ENCODE data around the gene COL6A5.
"Not testable (repeated sequence)": the region's sequence is repeated elsewhere in the genome, so short reads cannot be mapped to it uniquely, and the experiment has no call there.

Gene COL6A5, protein sequence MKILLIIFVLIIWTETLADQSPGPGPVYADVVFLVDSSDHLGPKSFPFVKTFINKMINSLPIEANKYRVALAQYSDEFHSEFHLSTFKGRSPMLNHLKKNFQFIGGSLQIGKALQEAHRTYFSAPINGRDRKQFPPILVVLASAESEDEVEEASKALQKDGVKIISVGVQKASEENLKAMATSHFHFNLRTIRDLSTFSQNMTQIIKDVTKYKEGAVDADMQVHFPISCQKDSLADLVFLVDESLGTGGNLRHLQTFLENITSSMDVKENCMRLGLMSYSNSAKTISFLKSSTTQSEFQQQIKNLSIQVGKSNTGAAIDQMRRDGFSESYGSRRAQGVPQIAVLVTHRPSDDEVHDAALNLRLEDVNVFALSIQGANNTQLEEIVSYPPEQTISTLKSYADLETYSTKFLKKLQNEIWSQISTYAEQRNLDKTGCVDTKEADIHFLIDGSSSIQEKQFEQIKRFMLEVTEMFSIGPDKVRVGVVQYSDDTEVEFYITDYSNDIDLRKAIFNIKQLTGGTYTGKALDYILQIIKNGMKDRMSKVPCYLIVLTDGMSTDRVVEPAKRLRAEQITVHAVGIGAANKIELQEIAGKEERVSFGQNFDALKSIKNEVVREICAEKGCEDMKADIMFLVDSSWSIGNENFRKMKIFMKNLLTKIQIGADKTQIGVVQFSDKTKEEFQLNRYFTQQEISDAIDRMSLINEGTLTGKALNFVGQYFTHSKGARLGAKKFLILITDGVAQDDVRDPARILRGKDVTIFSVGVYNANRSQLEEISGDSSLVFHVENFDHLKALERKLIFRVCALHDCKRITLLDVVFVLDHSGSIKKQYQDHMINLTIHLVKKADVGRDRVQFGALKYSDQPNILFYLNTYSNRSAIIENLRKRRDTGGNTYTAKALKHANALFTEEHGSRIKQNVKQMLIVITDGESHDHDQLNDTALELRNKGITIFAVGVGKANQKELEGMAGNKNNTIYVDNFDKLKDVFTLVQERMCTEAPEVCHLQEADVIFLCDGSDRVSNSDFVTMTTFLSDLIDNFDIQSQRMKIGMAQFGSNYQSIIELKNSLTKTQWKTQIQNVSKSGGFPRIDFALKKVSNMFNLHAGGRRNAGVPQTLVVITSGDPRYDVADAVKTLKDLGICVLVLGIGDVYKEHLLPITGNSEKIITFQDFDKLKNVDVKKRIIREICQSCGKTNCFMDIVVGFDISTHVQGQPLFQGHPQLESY (N-terminal part only)

DNA sequence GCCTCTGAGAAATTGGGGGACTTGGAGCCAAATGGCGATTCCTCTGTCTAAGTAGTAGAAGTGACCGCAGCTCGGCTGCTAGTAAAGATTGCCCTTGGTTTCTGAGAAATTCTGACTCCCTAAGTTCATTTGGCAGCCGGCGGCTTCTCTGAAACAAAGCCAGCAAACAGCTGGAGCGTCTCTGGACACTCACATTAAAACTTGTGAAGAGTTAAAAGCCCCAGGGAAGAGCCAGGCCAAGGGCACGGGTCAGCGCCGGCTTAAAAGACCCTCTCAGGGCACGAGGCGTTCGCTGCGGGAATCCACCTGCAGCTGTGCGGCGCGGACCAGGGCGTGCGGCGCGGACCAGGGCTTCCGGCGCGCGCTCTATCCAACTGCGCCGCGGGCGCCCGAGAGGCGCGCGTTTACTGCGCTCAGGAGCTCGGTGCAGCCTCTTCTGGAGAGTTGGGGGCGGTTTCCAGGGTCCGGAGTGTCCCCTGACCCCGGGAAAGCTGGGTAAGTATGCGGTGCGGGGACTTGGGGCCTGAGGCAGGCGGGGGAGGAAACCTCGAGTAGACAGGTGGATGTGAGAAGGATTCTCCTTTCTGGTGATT, at the start of gene COL6A5:
Gene COL6A5 (plus strand): TSS at position 186 of the 593 bp plus-strand sequence. CDS start 27,967 bp downstream, outside the sequence.
- no peak for DNase-seq

DNA sequence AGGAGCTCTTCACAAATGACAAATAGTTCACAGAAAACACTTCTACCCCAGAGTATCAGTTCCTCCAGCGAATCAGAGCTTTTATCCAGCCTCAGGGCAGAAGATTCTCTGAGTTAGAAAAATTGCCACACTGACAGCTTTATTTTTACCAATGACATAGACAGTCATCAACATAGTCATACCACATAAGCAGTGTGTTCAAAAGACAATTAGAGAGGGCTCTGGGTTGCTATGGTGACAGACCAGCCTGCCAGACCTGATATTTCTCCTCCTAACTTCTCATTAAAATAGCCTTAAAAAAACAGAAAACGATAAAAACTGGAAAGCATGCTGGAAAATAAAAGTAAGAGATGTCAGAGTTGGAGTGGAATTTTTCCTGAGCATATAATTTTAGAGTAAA, 45.9 kb upstream of the COL6A5 start:
- DNase-seq, result no peak

DNA sequence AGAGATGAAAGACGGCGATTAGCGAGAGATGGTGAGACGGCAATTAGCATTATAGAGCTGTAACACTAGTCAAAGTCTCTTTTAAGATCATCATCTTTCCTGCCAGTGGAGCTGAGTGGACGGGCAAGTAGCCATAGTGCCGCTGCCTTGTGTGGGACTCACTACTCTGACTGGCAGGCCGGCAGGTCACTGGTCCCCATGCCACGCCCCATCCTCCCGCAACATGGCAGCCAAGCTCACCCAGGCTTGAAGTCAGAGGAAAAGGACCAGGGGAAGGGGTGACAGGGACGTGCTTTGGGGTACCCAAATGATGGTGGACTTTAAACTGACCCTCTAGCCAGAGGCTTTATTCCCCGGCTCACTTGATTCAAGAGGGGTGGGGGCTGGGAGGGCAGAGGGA, 44.6 kb upstream of the COL6A5 start:
- DNase-seq, result no peak

DNA sequence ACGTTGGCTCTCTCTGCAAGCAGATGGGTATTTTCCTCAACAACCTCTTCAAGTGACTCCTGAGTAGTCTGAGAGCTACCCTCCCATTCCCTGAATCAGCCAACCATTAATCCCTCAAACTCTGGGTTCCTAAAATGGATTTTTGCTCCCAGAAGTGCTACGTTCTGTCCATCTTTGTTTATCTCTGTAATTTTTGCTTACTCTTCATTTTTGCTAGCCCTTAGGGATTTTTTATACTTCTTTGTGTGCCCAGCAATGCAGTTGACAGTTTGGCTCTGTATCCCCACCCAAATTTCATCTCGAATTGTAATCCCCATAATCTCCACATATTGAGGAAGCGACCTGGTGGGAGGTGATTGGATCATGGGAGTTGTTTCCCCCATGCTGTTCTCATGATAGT, 35.4 kb upstream of the COL6A5 start:
- no peak for DNase-seq

DNA sequence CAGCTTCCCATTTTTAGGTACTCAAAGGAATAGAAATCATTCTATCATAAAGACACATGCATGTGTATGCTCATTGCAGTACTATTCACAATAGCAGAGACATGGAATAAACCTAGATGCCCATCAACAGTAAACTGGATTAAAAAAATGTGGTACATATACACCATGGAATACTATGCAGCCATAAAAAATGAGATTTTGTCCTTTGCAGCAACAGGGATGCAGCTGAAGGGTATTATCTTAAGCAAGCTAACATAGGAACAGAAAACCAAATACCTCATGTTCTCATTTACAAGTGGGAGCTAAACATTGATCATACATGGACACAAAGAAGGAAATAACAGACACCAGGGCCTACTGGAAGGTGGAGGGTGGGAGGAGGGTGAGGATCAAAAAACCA, 33.1 kb upstream of the COL6A5 start:
- DNase-seq, result no peak

DNA sequence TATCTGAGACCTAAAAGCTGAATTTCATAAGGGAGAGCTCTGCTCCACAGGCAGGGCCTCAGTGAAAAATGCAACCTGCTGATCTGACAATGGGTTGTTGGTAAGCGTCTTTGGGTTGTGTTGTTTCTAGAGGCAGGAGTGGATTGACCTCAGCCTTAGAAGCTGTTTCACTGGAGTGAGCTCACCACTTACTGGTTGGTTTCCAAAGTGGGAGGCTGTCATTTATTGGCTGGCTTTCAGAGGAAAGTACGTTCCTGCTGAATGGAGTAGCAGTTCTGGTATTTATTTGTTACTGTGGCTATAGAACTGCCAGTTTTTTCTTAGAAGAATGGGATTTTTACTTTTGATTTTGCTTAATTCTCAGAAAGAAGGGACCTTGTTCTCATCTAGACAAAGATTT, 29.3 kb upstream of the COL6A5 start:
- no peak for DNase-seq

DNA sequence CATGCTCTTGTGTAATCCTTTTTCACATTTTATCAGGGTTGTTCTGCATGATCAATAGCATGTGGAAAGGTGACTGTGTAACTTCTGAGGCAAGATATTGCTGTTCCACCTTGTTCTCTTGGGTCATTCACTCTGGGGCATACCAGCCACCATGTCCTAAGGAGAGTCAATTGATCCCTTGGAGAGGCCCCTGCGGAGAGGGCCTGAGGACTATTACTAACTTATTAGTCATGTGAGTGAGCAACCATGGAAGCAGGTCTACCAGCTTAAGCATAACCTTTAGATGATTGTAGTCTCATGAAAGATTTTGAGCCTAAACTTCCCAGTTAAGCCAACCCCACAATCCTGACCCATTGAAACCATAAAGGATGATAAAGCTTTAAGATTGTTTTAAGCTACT, 22.0 kb upstream of the COL6A5 start:
- no peak for DNase-seq

DNA sequence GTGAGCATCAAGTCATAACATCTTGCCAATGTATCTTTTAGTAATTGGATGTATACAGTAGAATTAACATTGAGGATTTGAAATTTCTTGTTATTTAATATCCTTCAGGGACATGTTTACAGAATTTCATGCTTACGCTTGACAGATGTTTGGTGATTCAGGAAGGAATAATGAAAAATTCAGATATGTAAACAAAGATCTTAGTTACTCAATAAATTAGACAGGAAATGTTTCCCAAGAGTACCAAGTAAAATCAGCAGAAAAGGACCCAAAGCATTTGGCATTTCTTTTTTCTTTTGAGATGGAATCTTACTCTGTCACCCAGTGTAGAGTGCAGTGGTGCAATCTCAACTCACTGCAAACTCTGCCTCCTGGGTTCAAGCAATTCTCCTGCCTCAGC, 4.7 kb upstream of the COL6A5 start:
- DNase-seq, result no peak

DNA sequence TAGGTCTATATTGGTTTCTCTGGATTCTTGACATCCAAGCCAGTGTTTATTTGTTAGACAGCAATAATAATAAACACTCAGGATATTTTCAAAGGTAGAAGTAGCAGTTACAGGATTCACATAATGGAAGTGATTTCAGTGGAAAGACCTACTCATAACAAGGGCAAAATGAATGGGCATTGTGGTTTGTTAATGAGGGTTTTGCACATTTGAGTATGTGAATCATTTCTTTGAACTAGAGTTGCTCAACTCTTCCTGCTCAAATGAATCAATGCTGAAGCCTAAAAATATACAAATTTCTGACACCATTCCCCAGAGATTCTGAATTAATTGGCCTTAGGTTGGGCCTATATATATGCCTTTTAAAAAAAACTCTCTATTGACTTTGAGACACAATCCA, 4.1 kb upstream of the COL6A5 start:
- no peak for DNase-seq

DNA sequence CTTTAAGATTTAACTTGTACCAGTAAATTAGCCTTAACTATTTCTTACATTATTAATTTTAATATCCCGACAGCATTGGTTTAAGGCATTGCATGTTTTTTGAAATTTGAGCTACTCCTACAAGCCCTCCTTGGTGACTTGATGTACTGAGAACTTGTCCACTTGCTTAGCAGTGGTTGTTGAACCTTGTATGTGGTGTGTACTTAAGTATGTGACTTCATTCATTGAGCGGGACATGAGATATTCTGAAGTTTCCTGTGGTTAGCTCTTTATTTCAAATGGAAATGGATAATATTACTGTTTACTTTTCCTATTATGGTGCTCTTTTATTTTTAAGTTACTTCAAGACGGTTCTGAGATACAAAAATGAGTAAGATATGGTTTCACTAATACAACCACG, 3.6 kb upstream of the COL6A5 start:
- no peak for DNase-seq

DNA sequence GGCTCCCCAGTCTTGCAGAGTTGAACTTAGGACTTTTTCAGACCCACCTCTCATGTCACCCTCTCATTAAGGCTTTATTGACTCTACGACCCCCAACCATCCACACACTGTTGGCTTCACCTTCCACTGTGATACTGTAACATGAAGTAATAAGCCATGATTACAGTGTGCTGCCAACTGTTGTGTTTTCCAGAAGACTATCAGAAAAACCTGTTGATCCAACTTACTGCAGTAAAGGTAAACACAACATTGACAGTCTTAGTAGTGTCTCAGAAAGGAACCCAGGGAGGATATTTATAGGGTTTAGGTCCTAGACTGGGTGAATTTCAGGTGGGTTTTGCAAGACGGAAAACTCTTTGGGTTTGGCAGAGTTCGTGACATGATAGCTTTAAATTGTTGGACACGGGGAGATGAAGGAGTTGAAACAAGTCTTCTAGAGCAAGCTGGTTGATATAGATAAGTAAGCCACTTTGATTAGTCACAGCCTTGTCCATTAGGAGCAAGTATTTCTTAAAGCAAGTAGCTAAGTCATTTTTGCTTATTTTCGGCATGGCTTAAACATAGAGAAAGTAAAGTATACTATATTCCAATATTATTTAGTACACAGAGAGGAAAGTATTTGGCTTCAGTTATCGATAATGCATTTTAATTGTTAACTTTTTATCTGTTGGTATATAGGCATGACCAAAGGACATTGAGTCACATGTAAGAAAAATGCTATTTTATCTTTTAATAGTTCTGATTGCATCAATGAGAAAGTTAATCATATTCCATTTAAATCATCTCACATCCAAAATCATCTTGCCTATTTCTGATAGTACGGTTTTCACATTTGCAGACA, 2.4 kb upstream of the COL6A5 start:
- DNase-seq, result no peak

DNA sequence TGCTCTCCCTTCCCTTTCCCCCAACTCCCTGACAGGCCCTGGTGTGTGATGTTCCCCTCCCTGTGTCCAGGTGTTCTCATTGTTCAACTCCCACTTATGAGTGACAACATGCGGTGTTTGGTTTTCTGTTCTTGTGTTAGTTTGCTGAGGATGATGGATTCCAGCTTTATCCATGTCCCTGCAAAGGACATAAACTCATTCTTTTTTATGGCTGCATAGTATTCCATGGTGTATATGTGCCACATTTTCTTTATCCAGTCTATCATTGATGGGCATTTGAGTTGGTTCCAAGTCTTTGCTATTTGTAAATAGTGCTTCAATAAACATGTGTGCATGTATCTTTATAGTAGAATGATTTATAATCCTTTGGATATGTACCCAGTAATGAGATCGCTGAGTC, 2.8 kb downstream of the COL6A5 start:
- not testable (repeated sequence) for DNase-seq

DNA sequence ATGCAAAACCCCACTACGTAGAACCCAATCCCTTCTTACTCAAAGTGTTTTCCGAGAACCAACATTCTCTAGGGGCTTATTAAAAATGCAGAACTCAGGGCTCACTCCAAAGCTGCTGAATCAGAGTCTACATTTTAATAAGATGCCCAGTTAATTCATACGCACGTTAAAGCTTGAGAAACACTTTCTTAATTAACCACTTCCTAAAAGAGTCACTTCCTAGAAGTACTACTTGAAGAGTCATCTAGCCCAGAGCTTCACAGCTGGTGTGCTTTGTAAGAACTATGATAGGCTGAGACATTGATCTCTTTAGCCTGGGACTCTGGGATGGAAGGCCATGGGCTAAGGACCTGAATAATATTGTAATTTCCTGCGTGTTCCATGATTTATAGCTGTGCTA, 9.0 kb downstream of the COL6A5 start:
- DNase-seq, result no peak

DNA sequence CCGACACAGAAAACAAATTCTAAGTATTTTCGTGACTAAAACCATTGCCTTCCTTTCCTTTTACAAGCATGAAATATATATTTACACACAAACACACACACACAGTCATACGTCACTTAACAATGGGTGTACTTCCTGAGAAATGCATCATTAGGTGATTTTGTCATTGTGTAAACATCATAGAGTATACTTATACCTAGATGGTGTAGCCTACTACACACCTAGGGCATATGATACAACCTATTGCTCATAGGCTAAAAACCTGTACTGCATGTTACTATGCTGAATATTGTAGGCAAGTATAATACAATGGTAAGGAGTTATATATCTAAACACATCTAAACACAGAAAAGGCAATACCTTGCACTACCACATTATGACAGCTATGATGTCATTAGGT, 28.6 kb downstream of the COL6A5 start:
- DNase-seq, result no peak

DNA sequence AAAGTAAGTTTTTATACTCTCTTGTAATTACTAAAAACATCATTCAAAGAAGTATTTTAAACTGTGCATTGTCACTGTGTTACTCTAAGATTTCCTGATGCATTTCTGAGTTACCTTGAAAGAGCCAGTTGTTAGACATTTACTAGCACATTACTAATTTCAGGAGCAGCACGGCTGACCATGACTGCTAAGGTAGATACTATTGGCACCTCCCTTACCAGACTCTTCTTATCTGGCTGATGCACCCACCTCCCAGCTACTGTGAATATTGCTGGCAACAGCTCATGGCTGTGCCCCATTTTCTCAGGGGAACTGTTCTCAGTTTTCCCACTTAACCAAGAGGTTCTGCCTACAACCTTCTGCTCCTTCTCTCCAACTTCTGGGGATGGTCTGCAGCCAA, 29.4 kb downstream of the COL6A5 start:
- DNase-seq, result no peak

DNA sequence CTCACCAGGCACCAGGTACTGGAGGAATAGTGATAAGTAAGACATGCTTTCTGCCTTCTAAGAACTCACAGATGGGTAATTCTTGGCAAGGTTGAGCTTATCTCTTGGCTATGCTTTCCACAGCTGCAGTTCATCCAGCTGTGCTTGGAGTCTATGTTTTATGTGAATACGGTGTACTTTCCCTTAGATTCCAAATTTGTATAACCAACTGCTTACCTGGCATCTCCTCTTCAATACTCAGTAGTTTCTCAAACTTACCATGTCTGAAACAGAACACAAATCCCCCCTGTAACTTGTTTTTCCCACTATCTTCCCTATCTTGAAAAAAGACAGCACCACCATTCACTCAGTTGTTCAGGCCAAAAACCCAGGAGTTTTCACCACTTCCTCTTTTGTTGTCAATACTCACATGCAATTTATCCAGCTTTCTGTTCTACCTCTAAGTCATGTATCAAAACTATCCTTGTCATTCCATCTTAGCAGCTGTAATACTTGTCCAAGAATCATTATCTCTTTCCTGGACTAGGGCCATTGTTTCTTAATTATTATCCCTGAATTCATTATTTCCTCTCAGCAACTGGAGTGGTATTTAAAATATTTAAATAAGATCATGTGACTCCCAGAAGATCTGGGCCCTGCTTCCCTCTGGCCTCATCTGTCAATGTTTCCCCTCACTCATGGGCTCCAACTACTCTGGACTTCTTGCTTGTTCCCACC, 32.6 kb downstream of the COL6A5 start:
- DNase-seq, result no peak

DNA sequence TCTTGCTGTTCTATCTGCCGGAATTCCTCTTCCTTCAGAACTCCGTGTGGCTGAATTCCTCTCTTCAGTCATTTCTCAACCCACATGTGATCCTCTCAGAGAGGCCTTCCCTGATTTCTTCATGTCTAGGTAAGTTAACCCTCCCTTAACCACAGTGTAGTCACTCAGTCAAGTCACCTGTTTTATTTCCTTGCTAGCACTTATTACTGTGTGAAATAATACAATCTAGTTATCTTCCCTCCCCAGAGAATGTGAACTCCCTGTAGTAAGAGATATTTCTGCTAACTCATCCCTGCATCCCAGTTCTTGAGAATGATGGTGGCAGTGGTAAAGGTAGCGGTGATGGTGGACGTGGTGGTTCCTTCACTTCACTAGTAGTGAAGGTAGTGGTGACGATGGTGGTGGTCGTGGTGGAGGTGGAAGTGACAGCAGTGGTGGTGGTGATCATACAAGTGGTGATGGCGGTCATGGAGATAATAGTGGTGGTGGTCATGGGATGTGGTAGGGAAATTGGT, 33.3 kb downstream of the COL6A5 start:
- DNase-seq, result no peak

DNA sequence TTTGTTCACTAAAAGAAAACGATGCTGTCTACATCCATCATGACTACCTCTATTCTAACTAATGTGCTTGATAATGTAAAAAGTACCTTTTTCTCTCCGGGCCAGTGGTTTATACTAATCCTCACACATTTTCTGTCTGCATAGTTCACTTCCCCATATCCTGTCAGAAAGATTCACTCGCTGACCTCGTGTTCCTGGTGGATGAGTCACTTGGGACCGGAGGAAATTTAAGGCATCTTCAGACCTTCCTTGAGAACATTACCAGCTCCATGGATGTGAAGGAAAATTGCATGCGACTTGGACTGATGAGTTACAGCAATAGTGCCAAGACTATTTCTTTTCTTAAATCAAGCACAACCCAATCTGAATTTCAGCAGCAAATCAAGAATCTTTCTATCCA, 33.8 kb downstream of the COL6A5 start:
- no peak for DNase-seq

DNA sequence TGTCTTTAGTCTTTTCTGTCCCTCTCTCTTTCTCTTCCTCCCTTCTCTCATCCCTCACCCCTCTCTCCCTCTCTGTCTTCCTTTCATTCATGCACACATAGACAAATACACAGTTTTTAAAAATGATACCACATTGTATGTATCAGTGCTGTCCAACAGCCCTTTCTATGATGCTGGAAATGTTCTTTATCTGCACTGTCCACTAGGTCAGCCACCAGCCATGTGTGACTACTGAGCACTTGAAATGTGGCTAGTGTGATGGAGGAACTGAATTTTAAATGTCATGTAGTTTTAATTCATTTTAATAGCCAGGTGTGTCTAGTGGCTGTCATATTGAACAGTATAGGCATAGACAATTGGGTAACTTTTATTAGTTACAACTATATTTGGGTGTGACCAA, 34.9 kb downstream of the COL6A5 start:
- DNase-seq, result no peak

DNA sequence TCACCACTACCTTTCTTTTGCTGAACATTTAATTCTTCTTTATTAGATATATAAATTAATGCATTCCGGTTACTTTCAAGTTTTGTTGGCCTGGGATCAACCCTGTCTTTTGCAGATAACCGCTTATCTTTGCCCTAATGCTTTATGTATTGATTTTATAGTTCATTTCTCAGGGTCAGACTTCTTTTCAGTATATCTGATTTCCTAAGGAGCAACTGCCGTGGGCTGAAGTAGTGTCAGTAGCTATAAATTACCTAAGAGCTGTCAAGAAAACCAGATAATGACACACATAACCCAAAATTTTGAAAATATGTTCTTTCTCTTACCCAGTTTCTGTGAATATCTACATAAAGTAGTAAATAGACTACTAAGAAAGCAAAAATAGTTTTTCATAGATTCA, 38.0 kb downstream of the COL6A5 start:
- no peak for DNase-seq

DNA sequence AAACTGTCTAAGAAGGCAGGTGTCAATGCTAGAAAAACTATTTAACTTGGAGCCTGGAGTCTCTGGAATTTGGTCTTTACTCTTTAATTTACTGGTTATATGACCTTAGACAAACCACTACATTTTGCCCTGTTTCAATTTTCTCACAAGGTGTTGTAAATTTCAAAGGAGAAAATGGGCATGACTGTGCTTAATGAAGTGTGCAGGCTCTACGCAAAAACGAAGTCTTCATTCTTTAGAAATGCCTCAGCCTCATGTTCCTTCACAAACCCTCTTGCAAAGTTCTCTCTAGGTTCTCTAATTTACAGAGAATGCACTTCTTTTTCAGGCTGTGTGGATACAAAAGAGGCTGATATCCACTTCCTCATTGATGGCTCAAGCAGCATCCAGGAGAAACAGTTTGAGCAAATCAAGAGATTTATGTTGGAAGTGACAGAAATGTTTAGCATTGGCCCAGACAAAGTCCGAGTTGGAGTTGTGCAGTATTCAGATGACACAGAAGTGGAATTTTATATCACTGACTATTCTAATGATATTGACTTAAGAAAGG, 39.1 kb downstream of the COL6A5 start:
- DNase-seq, result no peak

All from CD4-positive, alpha-beta T cell treated with Interleukin-10 for 1 hour (primary cell).